Parathyroid adenoma (tissue), 2 donors: ENCODE data around the gene WWOX.

ENCODE experiments used
- H2AFZ ChIP-seq: fragments of 300-600 bp; sonication (generic); one replicate; pipeline ENCODE4 v1.7.0; 2017; ENCODE audit warnings: antibody characterized with exemption, mild to moderate bottlenecking
- H3K27ac ChIP-seq: fragments of 300-600 bp; sonication (generic); one replicate; pipeline ENCODE4 v1.7.0; 2017
- H3K27me3 ChIP-seq: fragments of 300-600 bp; sonication (generic); one replicate; pipeline ENCODE4 v1.7.0; 2017; ENCODE audit warnings: low read length; ENCODE audit not compliant: control insufficient read depth, insufficient read depth
- H3K36me3 ChIP-seq: fragments of 300-600 bp; sonication (generic); one replicate; pipeline ENCODE4 v1.7.0; 2017; ENCODE audit warnings: low read length; ENCODE audit not compliant: control insufficient read depth, insufficient read depth
- H3K4me1 ChIP-seq: fragments of 300-600 bp; sonication (generic); one replicate; pipeline ENCODE4 v1.7.0; 2017; ENCODE audit warnings: control low read depth
- H3K4me2 ChIP-seq: fragments of 300-600 bp; sonication (generic); one replicate; pipeline ENCODE4 v1.7.0; 2017; ENCODE audit warnings: low read length
- H3K4me3 ChIP-seq: fragments of 300-600 bp; sonication (generic); one replicate; pipeline ENCODE4 v1.7.0; 2017; ENCODE audit warnings: low read depth, low read length
- H3K79me2 ChIP-seq: fragments of 300-600 bp; sonication (generic); one replicate; pipeline ENCODE4 v1.7.0; 2017; ENCODE audit warnings: control low read depth
- H3K9ac ChIP-seq: fragments of 300-600 bp; sonication (generic); one replicate; pipeline ENCODE4 v1.7.0; 2017; ENCODE audit warnings: mild to moderate bottlenecking
- H3K9me3 ChIP-seq: fragments of 300-600 bp; sonication (generic); one replicate; pipeline ENCODE4 v1.7.0; 2017; ENCODE audit warnings: low read length; ENCODE audit not compliant: control insufficient read depth
- TF ChIP-seq, protein P1 (sequence below): fragments of 300-600 bp; sonication (generic); IDR thresholded peaks from one replicate; pipeline ENCODE4 v1.7.0; 2017; ENCODE audit warnings: antibody characterized with exemption, mild to moderate bottlenecking
- donor health status: primary hyperparathyroidism.

Gene WWOX

DNA sequence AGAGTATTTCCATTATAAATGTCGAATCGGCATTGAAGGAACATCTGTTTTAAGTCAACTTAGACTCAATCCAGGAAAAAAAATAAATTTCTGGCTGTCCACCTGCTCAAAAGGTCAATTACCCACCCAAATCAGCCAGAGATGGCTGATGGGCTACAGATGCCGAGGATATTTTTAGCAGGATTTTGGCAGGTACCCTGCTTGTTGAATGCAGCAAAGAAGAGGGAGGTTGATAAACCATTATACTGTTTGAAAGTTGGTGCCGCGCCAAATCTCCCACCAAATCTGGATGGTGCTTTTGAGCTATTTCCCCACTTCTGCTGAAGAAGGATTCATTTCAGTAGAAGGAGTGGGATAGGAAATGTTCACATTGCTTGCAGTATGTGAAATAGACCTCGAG, 963.4 kb downstream of the WWOX start:
- Histone ChIP-seq H3K9me3 (no peaks in the 10 kb centered on the region), H3K36me3 (no peaks in the 10 kb centered on the region), H3K27ac (no peak overlapping the region), H3K9ac (no peak overlapping the region), H3K4me1 (peaks cover 7% of the 10 kb centered on the region), H3K4me3 (no peak overlapping the region), H2AFZ (no peak overlapping the region), H3K79me2 (no peaks in the 10 kb centered on the region), H3K27me3 (no peaks in the 10 kb centered on the region), H3K4me2 (no peak overlapping the region)
- TF ChIP-seq, protein P1, sequence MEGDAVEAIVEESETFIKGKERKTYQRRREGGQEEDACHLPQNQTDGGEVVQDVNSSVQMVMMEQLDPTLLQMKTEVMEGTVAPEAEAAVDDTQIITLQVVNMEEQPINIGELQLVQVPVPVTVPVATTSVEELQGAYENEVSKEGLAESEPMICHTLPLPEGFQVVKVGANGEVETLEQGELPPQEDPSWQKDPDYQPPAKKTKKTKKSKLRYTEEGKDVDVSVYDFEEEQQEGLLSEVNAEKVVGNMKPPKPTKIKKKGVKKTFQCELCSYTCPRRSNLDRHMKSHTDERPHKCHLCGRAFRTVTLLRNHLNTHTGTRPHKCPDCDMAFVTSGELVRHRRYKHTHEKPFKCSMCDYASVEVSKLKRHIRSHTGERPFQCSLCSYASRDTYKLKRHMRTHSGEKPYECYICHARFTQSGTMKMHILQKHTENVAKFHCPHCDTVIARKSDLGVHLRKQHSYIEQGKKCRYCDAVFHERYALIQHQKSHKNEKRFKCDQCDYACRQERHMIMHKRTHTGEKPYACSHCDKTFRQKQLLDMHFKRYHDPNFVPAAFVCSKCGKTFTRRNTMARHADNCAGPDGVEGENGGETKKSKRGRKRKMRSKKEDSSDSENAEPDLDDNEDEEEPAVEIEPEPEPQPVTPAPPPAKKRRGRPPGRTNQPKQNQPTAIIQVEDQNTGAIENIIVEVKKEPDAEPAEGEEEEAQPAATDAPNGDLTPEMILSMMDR: no peak

DNA sequence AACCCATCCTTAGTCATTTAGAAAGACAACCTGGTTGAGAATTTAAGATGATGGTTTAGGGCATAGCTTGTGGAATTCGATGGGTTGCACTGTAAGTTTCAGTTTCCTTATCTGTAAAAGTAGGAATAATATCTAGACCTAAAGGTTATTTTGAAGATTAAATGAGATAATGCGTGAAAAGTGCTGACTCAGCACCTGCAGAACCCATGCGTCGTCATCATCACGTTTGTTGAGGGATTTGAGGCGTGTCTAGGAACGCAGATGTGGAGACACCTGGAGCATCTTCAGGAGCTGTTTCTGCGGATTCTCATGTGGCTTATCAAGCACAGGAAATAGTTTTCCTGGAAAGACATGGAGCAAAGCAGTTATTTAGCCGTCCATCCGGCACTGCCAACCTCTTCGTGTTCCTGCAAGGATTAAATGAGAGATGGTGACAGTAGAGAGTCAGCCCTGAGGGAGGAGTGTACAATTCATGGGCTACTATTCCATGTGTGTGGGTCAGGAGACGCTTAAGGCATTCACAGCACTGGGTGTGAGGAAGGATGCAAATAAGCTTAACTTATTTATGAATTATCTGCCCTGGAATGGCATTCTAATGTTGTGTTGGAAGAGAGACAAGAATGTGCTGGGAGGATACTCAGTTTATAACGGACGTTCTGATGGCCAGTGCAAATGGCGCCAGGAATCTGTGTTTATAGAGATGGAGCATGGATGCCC, 965.0 kb downstream of the WWOX start:
- Histone ChIP-seq H3K4me2 (no peak overlapping the region), H3K9ac (no peak overlapping the region), H3K9me3 (no peaks in the 10 kb centered on the region), H3K36me3 (no peaks in the 10 kb centered on the region), H3K79me2 (no peaks in the 10 kb centered on the region), H3K4me1 (peaks cover 7% of the 10 kb centered on the region), H2AFZ (no peak overlapping the region), H3K4me3 (no peak overlapping the region), H3K27me3 (no peaks in the 10 kb centered on the region), H3K27ac (no peak overlapping the region)
- TF ChIP-seq, protein P1: no peak

DNA sequence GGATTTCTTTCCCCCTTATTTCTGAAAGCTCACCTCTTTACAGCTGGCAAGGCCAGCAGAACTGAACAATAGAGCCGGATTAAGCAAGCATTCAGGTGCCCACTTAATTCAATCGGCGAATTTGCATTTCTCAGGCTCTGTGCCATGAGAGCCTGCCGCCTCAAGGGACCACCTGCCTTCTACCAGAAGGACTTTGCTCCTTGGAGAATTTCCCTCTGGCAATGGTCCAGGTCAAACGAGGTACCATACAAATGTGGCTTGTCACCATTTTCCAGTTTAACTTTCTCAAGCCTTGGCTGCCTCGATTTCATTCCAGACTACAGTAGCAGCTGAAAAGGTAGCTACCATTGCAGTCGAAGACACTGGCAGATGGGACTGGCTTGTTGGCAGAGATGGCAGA, 967.1 kb downstream of the WWOX start:
- Histone ChIP-seq H3K4me1 (peaks cover 2% of the 10 kb centered on the region), H3K9ac (no peak overlapping the region), H3K27ac (no peak overlapping the region), H3K79me2 (no peaks in the 10 kb centered on the region), H3K4me3 (no peak overlapping the region), H3K36me3 (no peaks in the 10 kb centered on the region), H3K9me3 (no peaks in the 10 kb centered on the region), H2AFZ (no peak overlapping the region), H3K4me2 (no peak overlapping the region), H3K27me3 (no peaks in the 10 kb centered on the region)
- TF ChIP-seq, protein P1: no peak

DNA sequence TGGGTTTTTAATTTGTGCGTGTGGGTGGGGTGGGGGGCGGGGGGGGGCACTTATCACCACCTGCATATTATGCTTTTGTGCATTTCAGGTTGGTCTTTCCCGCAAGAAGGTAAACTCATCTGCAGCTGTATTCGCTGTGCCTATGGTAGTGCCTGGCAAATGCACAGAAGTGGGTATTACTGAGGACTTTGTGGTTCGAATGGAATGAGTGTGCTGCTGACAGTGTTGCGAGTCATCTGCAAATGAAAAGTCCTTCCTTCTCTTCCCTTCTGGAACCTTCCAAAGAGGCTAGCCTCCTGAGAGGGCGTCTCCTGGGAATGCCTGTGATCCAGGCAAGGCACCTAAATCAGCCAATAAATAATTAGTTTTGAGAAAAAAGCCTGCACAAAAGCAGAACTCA, 968.1 kb downstream of the WWOX start:
- TF ChIP-seq, protein P1: no peak
- no peak overlapping the region for H2AFZ ChIP-seq
- no peaks in the 10 kb centered on the region for H3K9me3 ChIP-seq
- no peak overlapping the region for H3K27ac ChIP-seq
- H3K9ac ChIP-seq: no peak overlapping the region
- no peaks in the 10 kb centered on the region for H3K27me3 ChIP-seq
- no peak overlapping the region for H3K4me3 ChIP-seq
- H3K79me2 ChIP-seq: no peaks in the 10 kb centered on the region
- H3K4me1 ChIP-seq: no peaks in the 10 kb centered on the region
- no peaks in the 10 kb centered on the region for H3K36me3 ChIP-seq
- H3K4me2 ChIP-seq: no peak overlapping the region

DNA sequence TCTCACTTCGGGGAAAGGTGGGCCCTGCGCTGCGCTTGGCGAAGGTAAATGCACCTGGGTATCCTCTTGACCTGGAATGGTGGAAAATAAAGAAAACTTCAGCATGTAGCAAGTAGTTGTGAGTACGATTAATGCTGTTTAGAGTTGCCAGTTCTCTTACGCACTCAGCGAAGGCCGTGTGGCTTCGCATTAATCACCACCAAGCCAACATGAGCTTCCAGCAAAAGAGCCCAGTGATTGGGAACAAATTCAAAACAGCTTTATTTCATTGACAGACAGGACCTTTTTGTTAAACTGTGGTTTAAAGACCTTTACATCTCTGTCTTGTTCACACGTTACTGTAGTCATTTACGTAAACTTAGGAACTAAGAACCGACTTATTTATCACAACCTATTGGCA, 969.7 kb downstream of the WWOX start:
- Histone ChIP-seq H3K9me3 (no peaks in the 10 kb centered on the region), H3K4me3 (no peak overlapping the region), H3K27me3 (no peaks in the 10 kb centered on the region), H3K9ac (no peak overlapping the region), H3K27ac (no peak overlapping the region), H3K4me2 (no peak overlapping the region), H3K4me1 (no peaks in the 10 kb centered on the region), H3K36me3 (no peaks in the 10 kb centered on the region), H2AFZ (no peak overlapping the region), H3K79me2 (no peaks in the 10 kb centered on the region)
- TF ChIP-seq, protein P1: no peak
